Skin epidermis (tissue), 12 donors: Measurements from ENCODE around the gene HTT-AS.
"Not testable (repeated sequence)": the region's sequence is repeated elsewhere in the genome, so short reads cannot be mapped to it uniquely, and the experiment has no call there.

ENCODE experiments used
- H3K27ac ChIP-seq, 21 experiments: fragments of 200-600 bp; sonication (generic) in 11 of 21; one replicate each; pipeline ENCODE4 v1.5.0; 2020; ENCODE audit warnings: mild to moderate bottlenecking in 3 of 21, inconsistent platforms in 2 of 21, moderate library complexity in 2 of 21
- H3K4me3 ChIP-seq, 7 experiments: fragments of 200-600 bp; sonication (generic) in 2 of 7; one replicate each; pipeline ENCODE4 v1.5.0; 2020; ENCODE audit warnings: inconsistent platforms in 2 of 7, mild to moderate bottlenecking in 2 of 7, moderate library complexity in 1 of 7

Gene HTT-AS

DNA sequence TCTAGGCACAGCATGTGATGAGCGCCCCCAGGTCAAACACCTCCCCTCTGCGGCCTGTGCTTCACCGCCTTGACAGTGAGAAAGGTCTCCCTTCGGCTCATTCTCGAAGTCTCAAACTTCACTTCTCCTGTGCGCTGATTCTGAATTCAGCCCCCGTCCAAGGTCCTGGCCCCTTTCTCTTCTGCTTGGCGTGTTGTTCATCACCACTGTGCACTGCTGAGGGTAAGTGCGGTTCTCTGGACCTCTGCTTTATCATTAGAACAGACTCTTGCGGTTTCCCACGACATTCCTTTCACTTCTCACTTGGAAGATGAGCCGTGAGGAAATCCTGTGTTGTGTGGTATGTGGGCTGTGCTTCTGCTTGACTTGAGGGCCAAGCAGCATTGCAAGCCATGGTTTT lies 11.9 kb downstream of the HTT-AS start:
- Histone ChIP-seq H3K27ac (no peak overlapping the region), H3K4me3 (no peak overlapping the region)

DNA sequence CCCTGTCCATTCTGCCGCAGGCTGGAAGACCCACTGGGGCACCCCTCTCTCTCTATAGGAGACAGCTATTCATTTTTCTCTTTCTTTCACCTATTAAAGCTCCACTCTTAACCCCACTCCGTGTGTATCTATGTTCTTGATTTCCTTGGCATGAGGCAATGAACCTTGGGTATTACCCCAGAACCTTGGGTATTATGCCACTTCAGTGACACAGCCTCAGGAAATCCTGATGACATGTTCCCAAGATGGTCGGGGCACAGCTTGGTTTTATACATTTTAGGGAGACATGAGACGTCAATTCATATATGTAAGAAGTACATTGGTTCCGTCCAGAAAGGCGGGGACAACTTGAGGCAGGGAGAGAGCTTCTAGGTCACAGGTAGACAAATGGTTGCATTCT lies 13.4 kb downstream of the HTT-AS start:
- Histone ChIP-seq H3K27ac (no peak overlapping the region), H3K4me3 (no peak overlapping the region)

- Histone ChIP-seq H3K4me3 (no peak overlapping the region), H3K27ac (no peak overlapping the region)
Observed at GRCh38 chr4:3059943-3060342, 14.4 kb downstream of the HTT-AS start.

- H3K27ac ChIP-seq = no peak overlapping the region
- H3K4me3 ChIP-seq = no peak overlapping the region
Observed at GRCh38 chr4:3054169-3054759, 20.1 kb downstream of the HTT-AS start.

GRCh38 chr4:3051141-3051897 lies 23.0 kb downstream of the HTT-AS start:
- not testable (repeated sequence) for H3K4me3 ChIP-seq, H3K27ac ChIP-seq

DNA sequence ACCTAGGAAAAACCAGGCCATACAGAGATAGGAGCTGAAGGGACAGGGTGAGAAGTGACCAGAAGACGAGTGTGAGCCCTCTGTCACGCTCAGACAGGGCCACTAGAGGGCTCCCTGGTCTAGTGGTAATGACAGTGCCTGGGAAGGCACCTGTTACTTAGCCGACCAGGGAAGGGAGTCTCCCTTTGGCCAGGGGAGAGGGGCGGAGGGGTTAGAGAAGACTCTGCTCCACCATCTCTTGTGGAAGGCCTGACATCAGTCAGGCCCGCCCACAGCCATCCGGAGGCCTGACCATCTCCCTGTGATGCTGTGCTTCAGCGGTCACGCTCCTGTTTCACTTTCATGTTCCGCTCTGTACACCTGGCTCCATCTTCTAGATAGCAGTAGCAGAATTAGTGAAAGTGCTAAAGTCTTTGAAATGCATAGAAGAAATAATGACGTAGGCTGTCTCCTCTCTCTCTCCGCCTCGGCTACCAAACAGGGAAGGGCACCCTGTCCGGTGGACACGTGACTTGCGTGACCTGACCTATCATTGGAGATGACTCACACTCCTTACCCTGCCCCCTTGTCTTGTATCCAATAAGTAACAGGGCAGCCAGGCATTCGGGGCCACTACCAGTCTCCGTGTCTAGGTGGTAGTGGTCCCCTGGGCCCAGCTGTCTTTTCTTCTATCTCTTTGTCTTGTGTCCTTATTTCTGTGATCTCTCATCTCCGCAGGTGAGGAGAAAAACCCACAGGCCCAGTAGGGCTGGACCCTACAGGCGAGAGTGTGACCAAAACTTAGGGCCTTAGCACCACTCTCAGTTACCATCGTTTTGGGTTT lies 26.7 kb downstream of the HTT-AS start:
- H3K4me3 ChIP-seq = peak overlapping the region in 2 of 7 experiments; percentile 31

DNA sequence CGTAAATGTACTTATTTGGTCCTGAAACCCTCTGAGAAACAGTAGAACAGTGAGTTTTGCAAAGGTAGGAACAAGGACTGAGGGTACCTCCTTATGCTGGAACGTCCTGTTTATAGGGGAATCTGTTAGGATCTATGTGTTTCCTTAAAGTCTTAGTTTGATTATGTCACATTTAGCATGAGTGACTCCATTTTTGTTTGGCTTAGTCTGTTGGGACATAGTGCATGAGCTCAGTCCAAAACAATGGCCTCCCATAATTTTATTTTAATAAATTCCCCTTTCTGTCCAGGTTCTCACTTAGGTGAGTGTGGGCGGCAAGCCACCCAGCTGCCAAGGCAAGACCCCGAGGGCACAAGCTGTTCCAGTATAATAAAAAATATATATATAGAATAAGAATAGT lies 27.7 kb downstream of the HTT-AS start:
- H3K27ac ChIP-seq = no peak overlapping the region
- no peak overlapping the region for H3K4me3 ChIP-seq

More for the DNA sequence above, 26.7 kb downstream of the HTT-AS start:
- peak overlapping the region in 3 of 21 experiments; percentile 42 to 62 (median 51) for H3K27ac ChIP-seq

GRCh38 chr4:3046162-3046561 lies 28.2 kb downstream of the HTT-AS start:
- Histone ChIP-seq H3K4me3 (no peak overlapping the region), H3K27ac (no peak overlapping the region)

GRCh38 chr4:3044870-3045819 lies 29.2 kb downstream of the HTT-AS start:
- H3K27ac ChIP-seq = no peak overlapping the region
- no peak overlapping the region for H3K4me3 ChIP-seq

DNA sequence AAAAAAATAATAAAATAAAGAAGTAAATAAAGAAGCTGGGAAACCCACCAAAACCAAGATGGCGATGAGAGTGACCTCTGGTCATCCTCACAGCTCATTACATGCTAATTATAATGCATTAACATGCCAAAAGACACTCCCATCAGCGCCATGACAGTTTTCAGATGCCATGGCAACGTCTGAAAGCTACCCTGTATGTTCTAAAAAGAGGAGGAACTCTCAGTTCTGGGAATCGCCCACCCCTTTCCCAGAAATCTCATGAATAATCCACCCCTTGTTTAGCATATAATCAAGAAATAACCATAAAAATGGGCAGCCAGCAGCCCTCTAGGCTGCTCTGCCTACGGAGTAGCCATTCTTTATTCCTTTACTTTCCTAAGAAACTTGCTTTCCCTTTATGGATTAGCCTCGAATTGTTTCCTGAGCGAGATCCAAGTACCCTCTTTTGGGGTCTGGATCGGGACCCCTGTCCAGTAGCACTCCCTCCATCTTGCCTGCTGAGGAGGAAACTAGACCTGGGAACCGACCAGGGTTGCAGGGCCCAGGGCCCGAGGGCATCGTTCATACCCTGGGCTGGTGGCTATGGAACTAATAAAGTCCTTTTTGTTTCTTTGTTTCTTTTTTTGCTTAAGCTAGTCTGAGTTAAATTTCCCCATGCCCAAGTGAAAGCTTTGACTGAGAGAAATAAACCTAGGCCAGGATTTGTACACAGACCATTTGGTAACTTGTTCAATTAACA lies 30.9 kb downstream of the HTT-AS start:
- no peak overlapping the region for H3K4me3 ChIP-seq
- no peak overlapping the region for H3K27ac ChIP-seq

GRCh38 chr4:3042226-3042625 lies 32.1 kb downstream of the HTT-AS start:
- peak overlapping the region in 17 of 21 experiments; percentile 54 to 93 (median 80) for H3K27ac ChIP-seq
- peak overlapping the region; percentile 26 to 44 (median 38) for H3K4me3 ChIP-seq

GRCh38 chr4:3041192-3042142 lies 32.9 kb downstream of the HTT-AS start:
- peak overlapping the region in 20 of 21 experiments; percentile 27 to 93 (median 76) for H3K27ac ChIP-seq

GRCh38 chr4:3040452-3041191 lies 33.7 kb downstream of the HTT-AS start:
- H3K27ac ChIP-seq = peak overlapping the region in 13 of 21 experiments; percentile 54 to 93 (median 77)
- peak overlapping the region in 6 of 7 experiments; percentile 28 to 44 (median 40) for H3K4me3 ChIP-seq

More at GRCh38 chr4:3041192-3042142, 32.9 kb downstream of the HTT-AS start:
- H3K4me3 ChIP-seq = peak overlapping the region; percentile 26 to 44 (median 38)

- no peak overlapping the region for H3K27ac ChIP-seq
- no peak overlapping the region for H3K4me3 ChIP-seq
Observed at GRCh38 chr4:3039706-3040366, 34.5 kb downstream of the HTT-AS start.

GRCh38 chr4:3037957-3038461 lies 36.3 kb downstream of the HTT-AS start:
- H3K4me3 ChIP-seq = peak overlapping the region in 1 of 7 experiments; percentile 15
- peak overlapping the region in 2 of 21 experiments; percentile 10 to 24 for H3K27ac ChIP-seq
